Left renal cortex interstitium (tissue), 4 donors: ENCODE data around the gene PRKAR1B. TPM values are rescaled to one million over a fixed set of nuclear protein-coding genes. Genes with fewer than 3 reads are reported as not detected.

Experiments
- DNase-seq, 4 donors: peaks; one replicate each; pipeline ENCODE4 v3.0.0-alpha.2; 2013; ENCODE audit warnings: low read depth in 4 of 4, low spot score in 2 of 4, missing footprints in 1 of 4
- polyA plus RNA-seq, 4 donors: library from polyadenylated mRNA; unstranded; fragments of 120-200 nt; gene quantifications; one replicate each; pipeline ENCODE4 v1.2.1, GENCODE V29; 2013; ENCODE audit not compliant: insufficient read length in 4 of 4

PRKAR1B gene
- polyA plus RNA-seq, 4 donors = 39.3 to 48.7 (median 42.8) TPM

GRCh38 chr7:516606-517456, 210.2 kb downstream of the PRKAR1B start:
- no peak for DNase-seq

DNA sequence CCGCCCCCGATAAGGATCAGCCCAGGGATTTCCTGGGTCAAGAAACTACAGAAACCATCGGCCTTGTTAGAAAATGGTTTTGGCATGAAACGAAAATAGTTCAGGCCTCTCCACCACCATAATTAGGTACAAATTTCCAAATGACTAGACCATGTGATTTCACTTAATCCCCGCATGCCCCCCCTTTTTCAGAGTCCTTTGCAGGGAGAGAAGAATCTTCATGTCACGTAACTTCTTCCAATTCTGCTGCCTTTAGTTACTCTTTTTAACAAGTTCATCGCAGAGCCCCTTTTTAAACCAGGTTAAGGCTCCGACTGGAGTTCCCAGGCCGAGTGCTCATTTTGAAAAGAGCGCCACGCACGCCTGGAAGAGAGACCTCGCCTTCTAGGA, 210.9 kb downstream of the PRKAR1B start:
- no peak for DNase-seq

- no peak for DNase-seq
These were observed 211.5 kb downstream of the PRKAR1B start for GRCh38 chr7:515628-516027.

- no peak for DNase-seq
These were observed 212.2 kb downstream of the PRKAR1B start for GRCh38 chr7:514651-515598.

DNA sequence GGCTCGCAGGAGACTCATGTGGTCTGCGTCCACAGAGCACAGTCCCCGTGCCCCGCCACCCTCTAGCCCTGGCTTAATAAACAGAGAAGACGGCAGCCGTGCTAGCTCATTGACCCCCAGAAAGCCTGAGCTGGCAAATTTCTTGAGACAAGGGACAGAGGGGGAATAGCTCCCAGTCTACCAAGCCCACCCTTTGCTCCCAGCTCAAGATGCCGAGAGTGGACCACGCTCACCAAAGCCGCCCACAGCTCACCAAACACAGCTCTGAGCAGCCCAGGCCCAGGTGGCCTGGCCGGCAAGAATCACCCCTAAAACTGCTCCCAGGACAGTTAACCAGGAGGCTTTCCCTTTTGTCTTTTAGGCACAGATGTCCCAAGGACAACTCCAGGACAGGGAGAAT, 212.8 kb downstream of the PRKAR1B start:
- no peak for DNase-seq

- no peak for DNase-seq
These were observed 213.4 kb downstream of the PRKAR1B start for GRCh38 chr7:513521-514166.

DNA sequence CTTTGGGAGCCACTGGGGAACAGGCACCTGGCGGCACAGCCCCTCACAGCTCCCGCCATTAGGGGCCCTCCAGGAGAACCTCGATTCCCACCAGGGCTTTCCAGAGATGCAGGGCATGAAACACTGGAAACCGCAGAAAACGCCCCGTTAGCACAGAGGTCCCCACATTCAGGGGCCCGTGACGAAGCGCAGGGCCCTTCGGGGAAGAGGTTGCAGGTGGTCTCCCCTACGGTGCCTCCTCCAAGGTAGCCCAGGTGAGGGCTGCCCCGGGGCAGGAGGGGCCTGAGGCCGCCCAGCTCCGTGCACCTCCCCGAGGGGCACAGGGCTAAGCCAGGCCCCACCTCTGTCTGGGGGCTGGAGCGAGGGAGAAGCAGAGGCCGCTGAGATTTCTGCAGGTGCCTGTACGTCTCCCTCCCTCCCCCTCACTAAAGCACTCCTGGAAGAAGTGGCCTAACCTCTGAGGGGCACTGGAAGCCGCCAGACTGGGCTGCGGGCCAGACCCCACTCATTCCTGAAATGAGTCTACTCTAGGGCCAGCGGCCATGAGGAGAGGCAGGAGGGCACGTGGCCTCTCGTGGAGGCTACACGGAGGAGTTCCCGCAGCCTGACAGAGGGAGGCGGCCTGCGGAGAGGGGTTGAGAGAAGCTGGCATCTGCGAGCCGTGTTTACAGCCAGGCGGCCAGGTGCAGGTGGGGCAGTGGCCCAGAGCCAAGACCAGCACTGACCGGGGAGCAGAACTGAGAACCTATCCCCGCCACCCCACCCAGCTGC, 214.4 kb downstream of the PRKAR1B start:
- DNase-seq = no peak

- no peak for DNase-seq
These were observed 215.0 kb downstream of the PRKAR1B start for GRCh38 chr7:512146-512510.

GRCh38 chr7:511476-512145, 215.5 kb downstream of the PRKAR1B start:
- DNase-seq = no peak

DNA sequence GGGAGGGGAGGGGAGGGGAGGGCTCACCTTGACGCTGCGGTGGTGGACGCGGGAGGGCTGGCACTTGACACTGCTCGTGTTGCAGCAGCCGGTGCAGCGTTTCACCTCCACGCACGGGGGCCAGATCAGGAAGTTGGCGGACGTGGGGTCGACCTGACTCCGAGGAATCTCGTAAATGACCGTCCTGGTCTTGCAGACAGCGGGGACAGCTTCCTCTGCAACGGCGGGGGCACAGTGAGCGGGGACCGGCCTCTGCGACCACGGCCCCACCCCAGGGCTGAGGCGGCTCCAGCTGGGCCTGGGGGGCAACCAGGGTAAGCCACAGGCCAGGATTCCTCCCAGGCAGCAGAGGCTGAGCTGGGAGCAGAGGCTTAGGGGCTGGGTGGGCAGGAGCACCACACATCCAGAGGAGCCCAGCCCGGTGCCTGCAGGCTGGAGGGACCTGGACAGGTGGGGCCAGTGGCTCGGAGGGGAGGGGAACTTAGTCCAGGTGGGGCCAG, 216.2 kb downstream of the PRKAR1B start:
- no peak for DNase-seq

- no peak for DNase-seq
These were observed 217.0 kb downstream of the PRKAR1B start for GRCh38 chr7:510131-510481.

DNA sequence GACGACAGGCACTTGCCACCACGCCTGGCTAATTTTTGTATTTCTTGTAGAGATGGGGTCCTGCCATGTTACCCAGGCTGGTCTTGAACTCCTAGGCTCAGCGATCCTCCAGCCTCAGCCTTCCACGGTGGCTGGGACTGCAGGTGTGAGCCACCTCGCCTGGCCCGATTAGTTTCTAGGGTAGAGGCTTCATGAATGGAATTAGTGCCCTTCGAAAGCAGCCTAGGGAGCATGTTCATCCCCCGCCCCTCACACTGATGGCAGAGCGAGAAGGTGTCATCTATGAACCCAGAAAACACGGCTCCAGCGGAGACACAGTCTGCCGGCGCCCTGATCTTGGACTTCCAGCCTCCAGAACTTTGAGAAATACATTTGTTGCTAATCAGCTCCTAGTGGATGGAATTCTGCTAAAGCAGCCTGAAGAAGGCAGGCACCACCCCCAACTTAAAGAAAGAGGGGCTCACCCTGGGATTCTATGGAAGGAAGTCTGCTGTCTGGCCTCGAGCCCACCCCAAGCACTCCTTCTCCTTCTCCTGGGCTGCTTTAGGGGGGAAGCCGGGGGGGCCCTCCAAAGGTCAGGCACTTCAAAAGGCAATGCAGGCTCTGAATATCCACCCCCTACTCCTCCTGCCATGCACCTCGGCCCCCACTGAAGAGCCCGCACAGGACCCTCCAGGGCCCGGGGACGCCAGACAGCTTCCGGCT, 217.5 kb downstream of the PRKAR1B start:
- no peak for DNase-seq

DNA sequence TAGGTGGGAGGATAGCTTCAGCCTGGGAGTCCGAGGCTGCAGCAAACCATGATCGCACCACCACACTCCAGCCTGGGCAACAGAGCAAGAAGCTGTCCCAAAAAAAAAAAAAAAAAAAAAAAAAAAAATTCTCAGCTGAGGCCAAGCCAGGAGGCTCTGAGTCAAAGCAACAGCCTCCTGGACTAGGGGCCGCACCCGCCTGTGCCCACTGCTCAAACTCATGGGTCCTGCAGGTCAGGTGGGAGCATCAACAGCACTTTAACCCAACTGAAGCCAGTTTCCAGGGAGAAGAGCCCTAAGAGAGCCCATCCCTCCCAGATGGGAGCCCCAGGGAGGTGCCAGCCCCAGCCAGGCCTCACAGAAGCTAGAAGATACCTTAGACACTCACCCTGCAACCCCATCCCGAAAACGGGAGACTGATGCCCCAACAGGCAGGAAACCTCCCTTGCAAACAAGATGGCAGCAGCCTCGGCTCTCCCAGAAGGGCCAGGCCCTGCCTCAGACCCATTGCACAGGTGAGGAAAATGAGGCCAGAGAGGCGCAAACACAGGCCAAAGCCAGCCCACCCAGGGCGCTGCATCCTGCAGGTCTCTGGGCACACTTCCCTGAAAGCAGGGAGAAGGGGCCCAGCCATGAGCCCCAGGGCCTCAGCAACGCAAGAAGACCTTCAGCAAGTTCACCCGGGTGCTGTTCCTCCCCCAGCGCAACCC, 218.5 kb downstream of the PRKAR1B start:
- no peak for DNase-seq

- DNase-seq = no peak
These were observed 219.3 kb downstream of the PRKAR1B start for GRCh38 chr7:507623-508300.

- DNase-seq = no peak
These were observed 220.0 kb downstream of the PRKAR1B start for GRCh38 chr7:506921-507622.

DNA sequence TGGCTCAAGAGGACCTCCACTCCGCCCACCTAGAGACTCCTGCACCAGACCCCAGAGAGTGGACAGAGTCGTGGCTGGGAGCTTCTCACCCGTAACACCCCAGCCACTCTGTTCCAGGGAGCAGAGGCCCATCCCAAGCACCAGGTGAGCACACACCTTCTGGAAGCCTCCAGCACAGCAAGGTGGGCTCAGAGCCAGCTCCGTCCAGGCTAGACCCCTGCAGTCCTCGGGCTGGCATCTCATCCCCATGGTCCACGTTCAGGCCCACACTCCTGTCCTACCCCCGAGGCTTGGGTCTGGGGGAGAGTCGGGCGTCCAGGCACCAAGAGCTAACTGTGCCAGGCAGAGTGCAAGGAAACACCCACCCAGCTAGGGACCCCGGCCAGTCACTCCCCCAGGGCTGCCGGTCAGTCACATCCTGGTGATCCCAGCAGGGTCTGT, 220.7 kb downstream of the PRKAR1B start:
- DNase-seq = no peak

- DNase-seq = no peak
These were observed 221.9 kb downstream of the PRKAR1B start for GRCh38 chr7:505171-505570.
